Panc1 (cell line): ENCODE results near the gene ISCA2.

ENCODE experiments used
- POLR2AphosphoS5 ChIP-seq: IDR thresholded peaks from 2 replicates; pipeline ENCODE4 v1.6.1; 2012; ENCODE audit warnings: mild to moderate bottlenecking, low read depth, low read length, moderate library complexity
- REST ChIP-seq, 2 experiments: IDR thresholded peaks; 2 replicates each; pipeline ENCODE4 v1.6.1; 2011 to 2012; ENCODE audit warnings: low read depth in 2 of 2, control low read depth in 1 of 2, low read length in 1 of 2, mild to moderate bottlenecking in 1 of 2, moderate library complexity in 1 of 2; ENCODE audit not compliant: insufficient read depth in 1 of 2
- SIN3A ChIP-seq: IDR thresholded peaks from 2 replicates; pipeline ENCODE4 v1.6.1; 2012; ENCODE audit warnings: low read depth, mild to moderate bottlenecking, low read length, moderate library complexity, borderline replicate concordance; ENCODE audit not compliant: insufficient read depth
- TF ChIP-seq, protein P1 (sequence below): fragments of 450-650 bp; IDR thresholded peaks from 2 replicates; pipeline ENCODE4 v1.5.1; 2017; ENCODE audit warnings: mild to moderate bottlenecking

- TF ChIP-seq POLR2AphosphoS5 (no peak), REST (IDR thresholded peaks at IDR 0.05; ENCODE audit: insufficient read depth in 1 of 2, low read depth in 2 of 2, low read length in 1 of 2) (no peak), SIN3A (no peak)
- TF ChIP-seq, protein P1, sequence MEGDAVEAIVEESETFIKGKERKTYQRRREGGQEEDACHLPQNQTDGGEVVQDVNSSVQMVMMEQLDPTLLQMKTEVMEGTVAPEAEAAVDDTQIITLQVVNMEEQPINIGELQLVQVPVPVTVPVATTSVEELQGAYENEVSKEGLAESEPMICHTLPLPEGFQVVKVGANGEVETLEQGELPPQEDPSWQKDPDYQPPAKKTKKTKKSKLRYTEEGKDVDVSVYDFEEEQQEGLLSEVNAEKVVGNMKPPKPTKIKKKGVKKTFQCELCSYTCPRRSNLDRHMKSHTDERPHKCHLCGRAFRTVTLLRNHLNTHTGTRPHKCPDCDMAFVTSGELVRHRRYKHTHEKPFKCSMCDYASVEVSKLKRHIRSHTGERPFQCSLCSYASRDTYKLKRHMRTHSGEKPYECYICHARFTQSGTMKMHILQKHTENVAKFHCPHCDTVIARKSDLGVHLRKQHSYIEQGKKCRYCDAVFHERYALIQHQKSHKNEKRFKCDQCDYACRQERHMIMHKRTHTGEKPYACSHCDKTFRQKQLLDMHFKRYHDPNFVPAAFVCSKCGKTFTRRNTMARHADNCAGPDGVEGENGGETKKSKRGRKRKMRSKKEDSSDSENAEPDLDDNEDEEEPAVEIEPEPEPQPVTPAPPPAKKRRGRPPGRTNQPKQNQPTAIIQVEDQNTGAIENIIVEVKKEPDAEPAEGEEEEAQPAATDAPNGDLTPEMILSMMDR: peak; percentile 81
Observed at GRCh38 chr14:74478996-74479635, 14.4 kb upstream of the ISCA2 start.
